ENCODE data around the gene SLC6A13. TPM values are rescaled to one million over a fixed set of nuclear protein-coding genes. Genes with fewer than 3 reads are reported as not detected.

Gene SLC6A13
- total RNA-seq, 1 donor = not detected

- no peak for TF ChIP-seq CTCF (IDR thresholded peaks at IDR 0.05; ENCODE audit: insufficient read depth, low read length)
- no peak overlapping the region for H3K4me3 ChIP-seq (ENCODE audit: low read depth, low read length)
- no peak for DNase-seq (ENCODE audit: low read depth)
These were observed 65.3 kb downstream of the SLC6A13 start for GRCh38 chr12:197347-197746.

GRCh38 chr12:196436-196835, 66.2 kb downstream of the SLC6A13 start:
- TF ChIP-seq CTCF (IDR thresholded peaks at IDR 0.05; ENCODE audit: insufficient read depth, low read length) = no peak
- no peak overlapping the region for H3K4me3 ChIP-seq (ENCODE audit: low read depth, low read length)
- DNase-seq (ENCODE audit: low read depth) = no peak

- no peak overlapping the region for H3K4me3 ChIP-seq (ENCODE audit: low read depth, low read length)
- TF ChIP-seq CTCF (IDR thresholded peaks at IDR 0.05; ENCODE audit: insufficient read depth, low read length) = no peak
- no peak for DNase-seq (ENCODE audit: low read depth)
These were observed 66.7 kb downstream of the SLC6A13 start for GRCh38 chr12:195951-196350.

GRCh38 chr12:195156-195555, 67.5 kb downstream of the SLC6A13 start:
- H3K4me3 ChIP-seq (ENCODE audit: low read depth, low read length) = no peak overlapping the region
- no peak for TF ChIP-seq CTCF (IDR thresholded peaks at IDR 0.05; ENCODE audit: insufficient read depth, low read length)
- no peak for DNase-seq (ENCODE audit: low read depth)

DNA sequence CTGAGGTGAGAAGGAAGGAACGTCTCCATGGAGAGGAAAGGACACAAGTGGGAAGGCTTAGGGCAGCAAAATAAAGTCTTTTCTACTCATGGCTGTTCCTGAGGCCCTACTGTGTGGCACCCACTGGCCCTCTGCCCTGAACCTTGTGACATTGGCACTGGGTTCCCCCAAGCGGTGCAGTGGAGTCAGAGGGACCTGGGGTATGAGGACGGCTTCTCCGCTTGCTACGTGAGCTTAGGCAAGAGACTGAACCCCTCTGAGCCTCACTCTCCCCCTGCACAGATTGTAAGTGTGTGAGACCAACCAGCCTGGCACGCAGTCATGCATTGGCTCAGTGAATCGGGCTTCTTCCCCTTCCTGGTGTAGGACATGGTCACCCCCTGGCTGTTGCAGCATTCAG, 68.4 kb downstream of the SLC6A13 start:
- no peak for DNase-seq (ENCODE audit: low read depth)
- no peak overlapping the region for H3K4me3 ChIP-seq (ENCODE audit: low read depth, low read length)
- no peak for TF ChIP-seq CTCF (IDR thresholded peaks at IDR 0.05; ENCODE audit: insufficient read depth, low read length)

- no peak for DNase-seq (ENCODE audit: low read depth)
- TF ChIP-seq CTCF (IDR thresholded peaks at IDR 0.05; ENCODE audit: insufficient read depth, low read length) = no peak
- no peak overlapping the region for H3K4me3 ChIP-seq (ENCODE audit: low read depth, low read length)
These were observed 69.4 kb downstream of the SLC6A13 start for GRCh38 chr12:193261-193660.

DNA sequence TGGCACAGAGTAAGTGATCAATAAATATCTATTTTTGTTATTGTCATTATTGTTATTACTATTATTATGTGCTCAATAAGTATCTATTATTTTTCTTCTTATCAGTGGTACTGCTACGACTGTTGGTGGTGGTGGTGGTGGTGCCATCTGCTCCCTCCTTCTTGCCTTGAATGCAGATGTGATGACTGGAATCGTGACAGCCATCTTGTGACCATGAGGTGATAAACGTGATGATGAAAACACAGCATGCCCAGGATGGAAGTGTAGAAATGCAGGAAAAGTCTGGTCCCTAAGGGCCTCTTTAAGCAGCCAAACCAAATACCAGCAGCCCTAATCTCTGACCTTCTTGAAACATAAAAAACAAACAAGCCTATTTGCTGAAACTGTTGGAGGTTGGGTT, 71.1 kb downstream of the SLC6A13 start:
- no peak for DNase-seq (ENCODE audit: low read depth)
- no peak overlapping the region for H3K4me3 ChIP-seq (ENCODE audit: low read depth, low read length)
- TF ChIP-seq CTCF (IDR thresholded peaks at IDR 0.05; ENCODE audit: insufficient read depth, low read length) = no peak

Measured in fibroblast of the aortic adventitia (primary cell).